Right cardiac atrium (tissue), 5 donors: ENCODE measurements around the gene CNST. TPM values are rescaled to one million over a fixed set of nuclear protein-coding genes. Genes with fewer than 3 reads are reported as not detected.
A peak's percentile ranks its signal among the peaks of the same experiment; 100 is the strongest.
"Not testable (repeated sequence)": the region's sequence is repeated elsewhere in the genome, so short reads cannot be mapped to it uniquely, and the experiment has no call there.

Experiments used
- ATAC-seq, 2 donors: fragments of 200-7000 bp; cut with Tn5 transposase; one replicate each; pipeline versions ENCODE4 v1.8.0 to v1.9.1; 2020; ENCODE audit warnings: moderate library complexity in 2 of 2, mild to moderate bottlenecking in 1 of 2
- DNase-seq, 3 donors: peaks; one replicate each; pipeline ENCODE4 v3.0.0-alpha.2; 2020
- H3K27ac ChIP-seq: one replicate; pipeline ENCODE4 v1.5.1; 2013; ENCODE audit warnings: mild to moderate bottlenecking, low read length, control low read depth, moderate library complexity
- H3K27me3 ChIP-seq: one replicate; pipeline ENCODE4 v1.6.1; 2013; ENCODE audit not compliant: control insufficient read depth, insufficient read depth
- H3K4me1 ChIP-seq: one replicate; pipeline ENCODE4 v1.6.1; 2013; ENCODE audit warnings: low read length; ENCODE audit not compliant: control insufficient read depth, insufficient read depth
- H3K4me3 ChIP-seq: one replicate; pipeline ENCODE4 v1.5.1; 2013; ENCODE audit warnings: low read length, control low read depth
- H3K9me3 ChIP-seq: one replicate; pipeline ENCODE4 v1.6.1; 2013; ENCODE audit warnings: low read length; ENCODE audit not compliant: control insufficient read depth
- WGBS: extraction: QIAGEN DNeasy Blood & Tissue Kit; methylation state at CpG from one replicate; pipeline ENCODE4 v1.1.7; 2013; 5-methylcytosine and 5-hydroxymethylcytosine counted together
- intact Hi-C, 4 donors: fragments of 100-400 bp; cut with DNase I; formaldehyde crosslinking; loops; one replicate each; pipeline versions ENCODE4 v1.11.0 to v1.14.0; 2022 to 2023
- polyA plus RNA-seq: library from polyadenylated mRNA; stranded (reverse); fragments of 200-250 nt; gene quantifications from one replicate; pipeline ENCODE4 v1.2.3, GENCODE V29; 2013
- total RNA-seq, 4 donors: library from RNA; stranded (reverse); fragmentation: NEBNext Ultra II Directional; extraction: Animal tissue kit (Norgen Biotek cat#: 25700); gene quantifications; one replicate each; pipeline ENCODE4 v1.2.1, GENCODE V29; 2021
- donor health status: healthy with polysubstance abuse.
- donor health status: DM: no; HTN: yes; CAD: no.
- donor health status: DM: no; HTN: no; CAD: no.
- donor health status: DM: no; HTN: yes; CAD: no; lungs with severe emphysema.
- donor health status: DM: yes; HTN: yes; CAD: no.

Gene CNST
- total and polyA plus RNA-seq, 5 donors = 7.3 to 32.6 (median 19.7) TPM

DNA sequence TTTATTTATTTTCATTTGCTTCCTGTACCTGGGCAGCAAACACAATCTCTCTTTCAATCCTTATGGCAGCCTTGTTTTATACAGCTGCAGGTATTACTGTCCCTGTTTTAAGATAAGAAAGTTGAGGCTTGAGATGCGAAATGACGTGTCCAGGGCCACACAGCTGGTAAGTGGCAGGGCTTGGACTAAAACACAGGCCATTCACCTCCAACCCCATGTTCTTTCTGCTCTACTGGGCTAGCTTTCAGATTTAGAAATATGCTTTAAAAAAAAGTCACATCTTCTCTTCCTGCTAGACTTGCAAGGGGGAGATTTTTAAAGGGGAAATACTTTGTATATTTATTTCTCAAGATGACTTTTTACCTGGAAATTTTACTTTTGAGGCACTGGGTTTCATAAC, 62.8 kb downstream of the CNST start:
- Histone ChIP-seq H3K4me3 (no peak overlapping the region), H3K27me3 (no peaks in the 10 kb centered on the region), H3K27ac (no peak overlapping the region), H3K9me3 (no peaks in the 10 kb centered on the region), H3K4me1 (no peaks in the 10 kb centered on the region)
- 84% methylated on average over 2 of the region's 2 CpGs for WGBS
- ATAC-seq (no peak), DNase-seq (no peak)
- intact Hi-C loops = no loop called here

DNA sequence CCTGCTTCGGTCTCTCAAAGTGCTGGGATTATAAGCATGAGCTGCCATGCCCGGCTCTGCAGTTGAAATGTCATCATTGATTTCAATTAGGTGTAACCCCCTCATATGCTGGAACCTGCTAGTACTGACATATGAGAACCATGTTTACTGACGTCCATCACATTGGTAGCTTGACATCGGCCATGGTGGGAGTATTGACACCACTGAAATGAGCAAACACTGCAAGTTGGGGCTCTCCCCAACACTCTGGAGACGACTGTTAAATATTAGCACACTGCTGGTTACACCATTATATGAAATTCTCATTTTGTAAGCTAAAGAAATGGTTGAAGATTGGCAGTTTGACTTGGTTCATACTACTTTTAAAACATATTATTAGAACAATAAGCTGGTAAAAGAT, 63.7 kb downstream of the CNST start:
- 96% methylated on average over 5 of the region's 5 CpGs for WGBS
- Histone ChIP-seq H3K4me1 (no peaks in the 10 kb centered on the region), H3K9me3 (no peaks in the 10 kb centered on the region), H3K27ac (no peak overlapping the region), H3K27me3 (no peaks in the 10 kb centered on the region), H3K4me3 (no peak overlapping the region)
- DNase-seq (no peak), ATAC-seq (no peak)
- intact Hi-C loops = no loop called here

DNA sequence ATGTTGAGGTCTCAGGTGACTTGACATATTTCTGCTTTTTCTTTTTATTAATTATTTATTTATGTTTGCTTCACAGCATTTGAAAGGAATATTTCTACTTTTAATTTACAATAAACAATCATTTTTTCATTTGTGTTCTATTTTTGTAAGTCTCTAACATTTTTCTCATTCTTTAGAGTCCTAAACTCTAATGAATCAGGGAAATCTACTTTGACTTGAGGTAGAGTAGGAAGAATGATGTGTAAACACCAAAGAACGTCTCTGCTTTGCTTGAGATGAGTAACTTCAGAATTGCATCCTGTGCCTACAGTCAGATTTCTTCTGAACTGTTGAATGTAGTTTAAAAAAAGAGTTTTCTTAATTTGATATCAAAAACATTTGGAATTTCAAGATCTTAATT, 65.2 kb downstream of the CNST start:
- no peaks in the 10 kb centered on the region for H3K27me3 ChIP-seq
- no peak overlapping the region for H3K27ac ChIP-seq
- no peaks in the 10 kb centered on the region for H3K4me1 ChIP-seq
- ATAC-seq = no peak
- H3K9me3 ChIP-seq = no peaks in the 10 kb centered on the region
- H3K4me3 ChIP-seq = no peak overlapping the region
- no peak for DNase-seq
- WGBS = 95% methylated on average over 1 of the region's 1 CpG
- intact Hi-C loops = no loop called here

DNA sequence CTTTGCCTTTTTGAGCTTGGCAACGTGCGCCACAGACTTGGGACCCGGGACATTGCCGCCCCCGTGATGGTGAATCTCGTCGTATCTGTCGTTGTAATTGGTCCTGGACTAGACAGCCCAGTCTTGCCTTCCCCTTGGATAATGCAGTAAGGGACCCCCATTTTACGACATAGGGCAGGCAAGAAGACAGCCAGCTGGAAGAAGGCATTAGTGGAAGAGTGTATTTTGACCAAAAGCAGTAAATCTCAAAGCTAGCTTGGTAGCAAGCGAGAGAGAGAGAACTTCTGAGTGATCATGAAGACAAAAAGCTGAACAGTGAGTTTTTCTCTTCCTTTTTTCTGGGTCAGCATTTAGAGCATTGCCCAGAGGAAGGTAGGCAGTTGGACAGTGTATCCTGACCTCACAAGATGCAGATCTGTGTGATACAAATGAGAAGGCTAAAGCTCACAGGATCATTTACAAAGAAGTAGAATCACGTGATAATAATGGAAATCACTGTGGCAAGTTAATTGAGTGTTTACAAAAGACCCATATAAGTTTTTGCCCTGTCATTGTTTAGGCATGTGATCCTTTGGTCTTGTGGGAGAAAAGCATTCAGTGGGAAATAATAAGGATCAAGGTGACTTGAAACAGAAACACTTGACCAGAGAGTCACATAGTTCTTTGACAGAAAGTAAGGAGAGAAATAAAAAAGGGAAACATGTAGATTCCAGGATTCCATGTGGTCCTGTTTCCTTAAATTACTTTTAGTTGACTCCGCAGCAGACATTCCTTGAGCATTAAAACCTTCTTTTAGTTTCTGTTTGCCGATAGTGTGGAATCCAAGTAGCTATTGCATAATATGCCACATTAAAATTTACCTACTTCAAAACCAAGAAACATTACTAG, 66.3 kb downstream of the CNST start:
- H3K4me1 ChIP-seq = no peaks in the 10 kb centered on the region
- ATAC-seq = no peak
- intact Hi-C loops = no loop called here
- no peak for DNase-seq
- no peak overlapping the region for H3K27ac ChIP-seq
- H3K4me3 ChIP-seq = no peak overlapping the region
- 96% methylated on average over 13 of the region's 13 CpGs for WGBS
- H3K9me3 ChIP-seq = no peaks in the 10 kb centered on the region
- no peaks in the 10 kb centered on the region for H3K27me3 ChIP-seq

DNA sequence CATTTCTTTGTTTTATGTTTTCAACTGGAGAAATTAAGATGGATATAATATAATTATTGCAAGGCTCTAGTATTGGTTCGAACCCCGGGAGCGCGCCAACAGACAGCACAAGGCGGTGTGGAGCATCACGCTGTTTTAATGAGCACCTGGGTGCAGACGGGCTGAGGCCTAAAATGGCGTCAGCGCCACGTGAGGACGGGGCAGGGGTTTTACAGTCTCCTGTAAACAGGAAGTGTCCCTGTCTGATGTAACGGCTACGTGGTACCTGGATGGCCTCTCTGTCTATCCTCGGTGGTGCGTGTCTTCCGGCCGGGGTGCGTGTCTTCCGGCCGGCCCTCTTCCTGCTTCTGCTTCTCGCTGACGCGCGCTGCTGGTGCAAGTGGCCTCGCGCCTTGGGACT, 68.4 kb downstream of the CNST start:
- DNase-seq, intact Hi-C loops, H3K27me3 ChIP-seq, H3K4me1 ChIP-seq, H3K4me3 ChIP-seq, ATAC-seq, H3K9me3 ChIP-seq, H3K27ac ChIP-seq: not testable (repeated sequence)
- WGBS = 97% methylated on average over 24 of the region's 26 CpGs

DNA sequence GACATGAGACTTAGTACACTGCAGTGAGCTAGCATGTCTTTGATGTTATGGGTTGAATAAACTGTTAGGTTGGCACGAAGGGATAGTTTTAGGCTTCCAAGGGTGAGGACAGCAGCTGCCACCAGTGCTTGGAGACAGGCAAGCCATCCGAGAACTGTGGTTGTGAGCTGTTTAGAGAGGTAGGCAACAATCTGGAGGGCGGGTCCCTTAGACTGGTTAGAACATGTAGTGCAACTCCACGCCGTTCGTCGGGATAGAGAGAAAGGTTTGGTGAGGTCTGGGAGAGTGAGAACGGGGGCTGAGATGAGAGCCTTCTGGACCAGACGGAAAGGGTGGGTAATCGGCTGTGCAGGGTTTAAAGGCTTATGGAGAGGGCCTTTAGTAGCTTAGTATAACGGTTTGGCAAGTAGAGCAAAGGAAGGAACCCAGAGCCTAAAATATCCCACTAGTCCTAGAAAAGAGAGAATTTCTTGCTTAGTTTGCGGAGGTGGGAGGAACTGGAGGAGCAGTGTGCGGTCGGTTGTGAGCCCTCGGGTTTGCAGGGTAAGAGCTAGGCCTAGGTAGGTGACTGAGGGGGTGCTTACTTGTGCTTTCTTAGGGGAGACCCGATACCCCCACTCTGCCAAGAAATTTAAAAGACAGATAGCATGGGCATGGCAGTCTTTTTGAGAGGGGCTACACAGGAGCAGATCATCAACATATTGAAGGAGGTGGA, 72.8 kb downstream of the CNST start:
- Histone ChIP-seq H3K27me3 (no peaks in the 10 kb centered on the region), H3K9me3 (no peaks in the 10 kb centered on the region), H3K27ac (no peak overlapping the region), H3K4me1 (peaks cover 1% of the 10 kb centered on the region), H3K4me3 (no peak overlapping the region)
- 89% methylated on average over 16 of the region's 16 CpGs for WGBS
- intact Hi-C loops = no loop called here
- ATAC-seq = no peak
- DNase-seq = no peak

DNA sequence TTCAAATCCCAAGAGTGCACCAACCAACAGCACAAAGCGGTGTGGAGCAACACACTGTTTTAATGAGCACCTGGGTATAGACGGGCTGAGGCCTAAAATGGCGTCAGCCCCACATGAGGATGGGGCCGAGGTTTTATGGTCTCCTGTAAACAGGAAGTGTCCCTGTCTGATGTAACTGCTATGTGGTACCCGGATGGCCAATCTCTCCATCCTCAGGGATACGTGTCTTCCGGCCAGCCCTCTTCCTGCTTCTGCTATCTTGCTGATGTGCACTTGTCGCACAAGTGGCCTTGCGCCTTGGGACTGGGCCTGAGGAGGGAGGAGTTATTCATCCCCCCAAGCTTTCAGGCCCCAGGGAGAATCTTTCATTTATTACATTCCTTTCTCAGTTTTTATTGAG, 73.5 kb downstream of the CNST start:
- H3K27ac ChIP-seq = no peak overlapping the region
- ATAC-seq = no peak

DNA sequence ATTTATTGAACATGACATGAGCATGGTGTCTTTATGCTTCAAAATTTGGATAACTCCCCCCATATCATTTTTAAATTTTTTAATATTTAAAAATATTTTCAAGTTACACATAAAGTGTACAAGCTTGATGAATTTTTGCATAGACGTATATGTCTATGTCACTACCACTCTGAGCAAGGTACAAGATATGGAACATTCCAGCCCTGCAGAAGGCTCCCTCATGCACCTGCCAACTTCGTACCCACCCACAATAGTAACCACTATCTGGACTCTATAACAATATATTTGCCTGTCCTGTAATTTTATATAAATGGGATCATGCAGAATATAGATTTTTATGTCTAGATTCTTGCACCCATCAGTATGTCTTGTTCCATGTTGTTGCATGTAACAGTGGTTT, 74.5 kb downstream of the CNST start:
- Histone ChIP-seq H3K4me1 (peaks cover 1% of the 10 kb centered on the region), H3K4me3 (no peak overlapping the region), H3K9me3 (no peaks in the 10 kb centered on the region), H3K27me3 (no peaks in the 10 kb centered on the region), H3K27ac (no peak overlapping the region)
- ATAC-seq (no peak), DNase-seq (no peak)
- intact Hi-C loops = loop anchor here in 1 of 4 donors (5.0 kb wide), 1 partner anchor 73 kb away; the partner anchor contains the start of genes CNST and TFB2M
- WGBS = 81% methylated on average over 2 of the region's 2 CpGs

More for the DNA sequence above, 73.5 kb downstream of the CNST start:
- Histone ChIP-seq H3K4me1 (peaks cover 1% of the 10 kb centered on the region), H3K4me3 (no peak overlapping the region), H3K9me3 (no peaks in the 10 kb centered on the region), H3K27me3 (no peaks in the 10 kb centered on the region)
- 69% methylated on average over 9 of the region's 9 CpGs for WGBS
- DNase-seq = no peak
- intact Hi-C loops = loop anchor here in 1 of 4 donors (5.0 kb wide), 1 partner anchor 72 kb away; the partner anchor contains the start of genes CNST and TFB2M

DNA sequence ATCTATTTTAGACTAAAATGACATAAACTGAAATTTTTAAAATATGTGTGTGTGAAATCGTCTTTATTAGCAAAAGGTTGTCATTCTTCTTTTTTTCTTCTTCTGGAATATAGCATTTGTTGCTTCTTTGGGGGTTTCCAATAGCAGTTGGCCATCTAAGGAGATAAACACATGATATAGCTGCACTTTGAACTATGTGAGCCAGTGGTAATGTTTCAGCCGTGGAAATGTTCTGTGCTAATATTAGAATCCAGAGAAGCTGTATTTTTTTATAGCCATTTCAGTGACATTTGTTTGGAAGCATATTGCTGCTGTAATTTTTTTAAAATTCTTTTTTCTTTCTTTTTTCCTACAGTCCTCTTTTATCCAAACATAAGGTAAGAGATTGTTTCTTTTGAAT, 75.1 kb downstream of the CNST start:
- intact Hi-C loops = loop anchor here in 1 of 4 donors (5.0 kb wide), 1 partner anchor 74 kb away; the partner anchor contains the start of genes CNST and TFB2M
- ATAC-seq (no peak), DNase-seq (no peak)
- WGBS = 37% methylated on average over 2 of the region's 2 CpGs
- peaks cover 1% of the 10 kb centered on the region for H3K4me1 ChIP-seq
- no peaks in the 10 kb centered on the region for H3K9me3 ChIP-seq
- no peaks in the 10 kb centered on the region for H3K27me3 ChIP-seq
- H3K27ac ChIP-seq = no peak overlapping the region
- no peak overlapping the region for H3K4me3 ChIP-seq

DNA sequence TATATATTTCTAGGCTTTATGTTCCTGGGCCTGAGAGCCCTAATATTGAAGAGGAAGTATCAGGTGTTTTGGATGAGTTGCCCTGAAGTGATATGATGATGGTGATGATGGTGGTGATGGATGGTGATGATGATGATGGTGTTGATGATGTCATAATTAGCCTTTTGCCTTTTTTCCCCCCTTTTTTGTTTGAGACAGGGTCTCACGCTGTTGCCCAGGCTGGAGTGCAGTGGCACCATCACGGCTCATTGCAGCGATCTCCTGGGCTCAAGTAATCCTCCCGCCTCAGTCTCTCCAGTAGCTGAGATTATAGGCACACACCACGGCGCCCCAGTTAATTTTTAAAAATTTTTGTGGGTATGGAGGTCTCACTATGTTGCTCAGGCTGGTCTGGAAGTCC, 76.5 kb downstream of the CNST start:
- intact Hi-C loops = loop anchor here in 1 of 4 donors (5.0 kb wide), 1 partner anchor 75 kb away; the partner anchor contains the start of genes CNST and TFB2M
- no peak overlapping the region for H3K4me3 ChIP-seq
- peaks cover 1% of the 10 kb centered on the region for H3K4me1 ChIP-seq

DNA sequence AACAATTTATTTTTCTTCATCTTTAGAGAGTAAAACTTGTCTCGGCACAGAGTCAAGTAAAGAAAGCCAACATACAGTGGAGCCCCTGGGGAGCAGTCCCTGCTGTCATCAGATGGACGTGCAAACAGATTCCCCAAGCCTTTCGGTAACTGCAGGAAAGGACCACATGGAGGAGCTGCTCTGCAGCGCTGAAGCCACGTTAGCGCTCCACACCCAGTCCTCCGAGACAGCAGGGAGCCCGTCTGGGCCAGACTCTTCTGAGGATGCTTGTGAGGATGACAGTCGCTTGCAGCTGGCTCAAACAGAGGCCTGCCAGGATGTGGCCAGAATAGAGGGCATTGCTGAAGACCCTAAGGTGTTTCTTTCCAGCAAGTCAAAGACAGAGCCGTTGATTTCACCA, 80.9 kb downstream of the CNST start:
- peak; percentile 96 for ATAC-seq
- 21% methylated on average over 10 of the region's 10 CpGs for WGBS
- intact Hi-C loops = loop anchor here in 2 of 4 donors (5.0 kb wide), 2 partner anchors 35 to 50 kb away; no protein-coding TSS in a partner anchor
- Histone ChIP-seq H3K4me3 (peak overlapping the region; percentile 33), H3K4me1 (peaks cover 2% of the 10 kb centered on the region), H3K27me3 (no peaks in the 10 kb centered on the region), H3K27ac (peak overlapping the region; percentile 70), H3K9me3 (no peaks in the 10 kb centered on the region)
- peak; percentile 67 to 88 (median 87) for DNase-seq

More for the DNA sequence above, 76.5 kb downstream of the CNST start:
- WGBS = 99% methylated on average over 6 of the region's 6 CpGs
- Histone ChIP-seq H3K27me3 (no peaks in the 10 kb centered on the region), H3K9me3 (no peaks in the 10 kb centered on the region), H3K27ac (no peak overlapping the region)
- no peak for DNase-seq
- ATAC-seq = no peak
